ENCODE measurements around the gene GABBR2. TPM values are rescaled to one million over a fixed set of nuclear protein-coding genes. Genes with fewer than 3 reads are reported as not detected.

GABBR2 gene
- total RNA-seq, 1 experiment from 2014 or later, result 0.23 TPM

DNA sequence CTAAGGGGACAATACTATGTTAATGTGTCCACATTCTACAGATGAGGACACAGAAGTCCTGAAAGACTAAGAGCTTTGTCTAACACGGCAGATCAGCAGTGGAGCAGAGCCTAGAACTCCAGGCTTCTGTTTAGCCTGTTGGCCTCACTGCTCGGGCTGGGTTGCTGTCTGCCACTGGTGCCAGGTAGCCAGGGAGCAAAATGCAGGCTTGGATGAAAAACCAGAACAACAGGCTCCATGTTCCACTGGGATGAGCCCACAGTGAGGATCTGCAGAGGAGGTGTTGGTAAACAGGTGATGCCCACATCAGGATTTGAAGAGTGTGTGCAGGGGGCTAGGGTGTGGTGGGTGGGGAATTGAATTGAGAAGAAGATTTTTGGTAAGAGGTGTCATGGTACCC is 339.3 kb downstream of the GABBR2 start:
- Histone ChIP-seq H3K36me3 (ENCODE audit: control insufficient read depth, insufficient read depth, low read length) (no peaks in the 10 kb centered on the region), H3K27me3 (replicated peaks; ENCODE audit: control insufficient read depth, insufficient read depth, low read length) (no peaks in the 10 kb centered on the region), H3K4me3 (ENCODE audit: low read depth, low read length) (no peak overlapping the region), H3K4me1 (peaks cover 14% of the 10 kb centered on the region), H3K9me3 (peaks cover 8% of the 10 kb centered on the region; the same call in 1 of the 2 replicates)
- Mint-ChIP-seq H3K27me3 (ENCODE audit: insufficient read depth, unreplicated experiment) (no peaks in the 10 kb centered on the region), H3K4me3 (ENCODE audit: unreplicated experiment) (no peak overlapping the region), H3K9me3 (ENCODE audit: unreplicated experiment) (peaks cover 14% of the 10 kb centered on the region), H3K36me3 (ENCODE audit: insufficient read depth, unreplicated experiment) (peaks cover 7% of the 10 kb centered on the region), H3K27ac (ENCODE audit: unreplicated experiment) (no peak overlapping the region), H3K4me1 (ENCODE audit: low read depth, unreplicated experiment) (peaks cover 2% of the 10 kb centered on the region)
- no TSS peak for BruUV-seq (replicated peaks)
- no peak for DNase-seq
- CTCF ChIA-PET, result no interaction called here
- POLR2A ChIA-PET, result no interaction called here
- intact Hi-C loops (cut with micrococcal nuclease; ENCODE audit: unreplicated experiment), result no loop called here
- TF ChIP-seq, protein P1, sequence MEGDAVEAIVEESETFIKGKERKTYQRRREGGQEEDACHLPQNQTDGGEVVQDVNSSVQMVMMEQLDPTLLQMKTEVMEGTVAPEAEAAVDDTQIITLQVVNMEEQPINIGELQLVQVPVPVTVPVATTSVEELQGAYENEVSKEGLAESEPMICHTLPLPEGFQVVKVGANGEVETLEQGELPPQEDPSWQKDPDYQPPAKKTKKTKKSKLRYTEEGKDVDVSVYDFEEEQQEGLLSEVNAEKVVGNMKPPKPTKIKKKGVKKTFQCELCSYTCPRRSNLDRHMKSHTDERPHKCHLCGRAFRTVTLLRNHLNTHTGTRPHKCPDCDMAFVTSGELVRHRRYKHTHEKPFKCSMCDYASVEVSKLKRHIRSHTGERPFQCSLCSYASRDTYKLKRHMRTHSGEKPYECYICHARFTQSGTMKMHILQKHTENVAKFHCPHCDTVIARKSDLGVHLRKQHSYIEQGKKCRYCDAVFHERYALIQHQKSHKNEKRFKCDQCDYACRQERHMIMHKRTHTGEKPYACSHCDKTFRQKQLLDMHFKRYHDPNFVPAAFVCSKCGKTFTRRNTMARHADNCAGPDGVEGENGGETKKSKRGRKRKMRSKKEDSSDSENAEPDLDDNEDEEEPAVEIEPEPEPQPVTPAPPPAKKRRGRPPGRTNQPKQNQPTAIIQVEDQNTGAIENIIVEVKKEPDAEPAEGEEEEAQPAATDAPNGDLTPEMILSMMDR (IDR thresholded peaks at IDR 0.05; ENCODE audit: insufficient read depth in 1 of 2, low read depth in 1 of 2, low read length in 1 of 2, severe bottlenecking in 1 of 2, unreplicated experiment in 1 of 2), result no peak

DNA sequence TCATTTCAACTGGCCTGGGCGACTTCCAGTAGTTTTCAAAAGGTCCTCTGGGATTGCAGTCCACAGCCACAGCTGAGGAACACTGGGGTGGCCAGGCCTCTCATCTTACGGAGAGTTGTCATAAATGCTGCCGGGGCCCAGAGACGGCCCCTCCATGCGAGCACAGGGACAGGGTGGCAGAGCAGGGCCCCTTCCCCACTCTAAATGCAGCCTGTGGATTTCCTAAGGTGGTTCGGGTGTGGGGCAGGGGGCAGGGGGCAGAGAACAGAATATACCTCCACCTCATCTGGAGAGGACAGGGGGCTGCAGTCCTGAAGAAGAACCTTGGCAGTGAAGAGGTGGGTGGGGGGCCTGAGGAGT is 339.7 kb downstream of the GABBR2 start:
- intact Hi-C loops (cut with micrococcal nuclease; ENCODE audit: unreplicated experiment), result no loop called here
- no peaks in the 10 kb centered on the region for H3K4me1 Mint-ChIP-seq (ENCODE audit: low read depth, unreplicated experiment)
- no peak overlapping the region for H3K27ac Mint-ChIP-seq (ENCODE audit: unreplicated experiment)
- H3K9me3 ChIP-seq, result peaks cover 8% of the 10 kb centered on the region; the same call in 1 of the 2 replicates
- no TSS peak for BruUV-seq (replicated peaks)
- peaks cover 7% of the 10 kb centered on the region for H3K36me3 Mint-ChIP-seq (ENCODE audit: insufficient read depth, unreplicated experiment)
- no peak overlapping the region for H3K4me3 ChIP-seq (ENCODE audit: low read depth, low read length)
- DNase-seq, result no peak
- no peaks in the 10 kb centered on the region for H3K27me3 Mint-ChIP-seq (ENCODE audit: insufficient read depth, unreplicated experiment)
- H3K27me3 ChIP-seq (replicated peaks; ENCODE audit: control insufficient read depth, insufficient read depth, low read length), result no peaks in the 10 kb centered on the region
- CTCF ChIA-PET, result no interaction called here
- no peak overlapping the region for H3K4me3 Mint-ChIP-seq (ENCODE audit: unreplicated experiment)
- no peaks in the 10 kb centered on the region for H3K36me3 ChIP-seq (ENCODE audit: control insufficient read depth, insufficient read depth, low read length)
- TF ChIP-seq, protein P1 (IDR thresholded peaks at IDR 0.05; ENCODE audit: insufficient read depth in 1 of 2, low read depth in 1 of 2, low read length in 1 of 2, severe bottlenecking in 1 of 2, unreplicated experiment in 1 of 2), result no peak
- H3K9me3 Mint-ChIP-seq (ENCODE audit: unreplicated experiment), result peaks cover 14% of the 10 kb centered on the region
- POLR2A ChIA-PET, result no interaction called here
- peaks cover 12% of the 10 kb centered on the region for H3K4me1 ChIP-seq

DNA sequence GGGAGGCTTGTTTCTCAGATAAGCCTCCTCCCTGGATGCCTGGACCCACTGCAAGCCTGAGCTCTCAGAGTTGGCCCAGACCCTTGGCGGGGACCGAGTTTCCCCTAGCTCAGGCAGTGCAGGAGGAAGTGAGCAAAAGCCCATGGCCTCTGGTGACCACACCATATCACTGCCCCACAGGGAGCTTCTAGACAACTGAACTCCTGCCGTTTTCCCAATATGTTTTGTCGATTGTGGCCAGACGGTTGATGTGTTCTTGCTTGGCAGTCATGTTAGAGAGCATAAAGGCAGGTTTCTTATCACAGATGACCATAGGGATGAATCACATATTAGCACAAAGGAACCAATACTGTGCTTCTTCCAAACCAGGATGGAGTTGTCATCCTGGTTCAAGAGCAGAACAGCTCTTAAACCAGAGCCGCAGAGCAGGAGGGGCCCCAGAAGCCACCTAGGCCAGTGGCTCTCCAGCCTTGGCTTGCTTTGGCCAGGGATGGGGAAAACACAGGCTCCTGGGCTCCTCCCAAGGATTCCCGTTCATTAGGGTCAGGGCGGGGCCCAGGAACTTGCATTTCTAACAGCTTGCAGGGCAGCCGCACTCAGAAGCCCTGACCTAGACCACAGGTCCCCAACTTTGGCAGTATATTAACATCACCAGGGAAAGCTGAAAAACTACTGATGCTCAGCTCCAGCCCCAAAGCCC is 340.2 kb downstream of the GABBR2 start:
- Mint-ChIP-seq H3K4me1 (ENCODE audit: low read depth, unreplicated experiment) (no peaks in the 10 kb centered on the region), H3K9me3 (ENCODE audit: unreplicated experiment) (peaks cover 14% of the 10 kb centered on the region), H3K27me3 (ENCODE audit: insufficient read depth, unreplicated experiment) (no peaks in the 10 kb centered on the region), H3K27ac (ENCODE audit: unreplicated experiment) (no peak overlapping the region), H3K36me3 (ENCODE audit: insufficient read depth, unreplicated experiment) (peaks cover 7% of the 10 kb centered on the region), H3K4me3 (ENCODE audit: unreplicated experiment) (no peak overlapping the region)
- no peaks in the 10 kb centered on the region for H3K36me3 ChIP-seq (ENCODE audit: control insufficient read depth, insufficient read depth, low read length)
- TF ChIP-seq, protein P1 (IDR thresholded peaks at IDR 0.05; ENCODE audit: insufficient read depth in 1 of 2, low read depth in 1 of 2, low read length in 1 of 2, severe bottlenecking in 1 of 2, unreplicated experiment in 1 of 2), result no peak
- no peak for DNase-seq
- intact Hi-C loops (cut with micrococcal nuclease; ENCODE audit: unreplicated experiment), result no loop called here
- BruUV-seq (replicated peaks), result no TSS peak
- peaks cover 8% of the 10 kb centered on the region for H3K4me1 ChIP-seq
- ChIA-PET CTCF (no interaction called here), POLR2A (no interaction called here)
- H3K27me3 ChIP-seq (replicated peaks; ENCODE audit: control insufficient read depth, insufficient read depth, low read length), result no peaks in the 10 kb centered on the region
- H3K9me3 ChIP-seq, result peaks cover 8% of the 10 kb centered on the region; the same call in 1 of the 2 replicates
- H3K4me3 ChIP-seq (ENCODE audit: low read depth, low read length), result no peak overlapping the region

All from Caco-2 (cell line).